SIG-M5 (cell line): ENCODE results near the gene TIMM10B.

Experiments
- DNase-seq: peaks from one replicate; lab custom pipeline; 2025; lab: John Stamatoyannopoulos, UW

Gene TIMM10B

GRCh38 chr11:6472934-6473333, 8.4 kb upstream of the TIMM10B start:
- no peak for DNase-seq

- no peak for DNase-seq
Measured at GRCh38 chr11:6473451-6474412, 7.6 kb upstream of the TIMM10B start, which contains the start of gene TRIM3. Gene TRIM3, minus strand, starts transcription at chr11:6473941. Its CDS starts 8,246 bp downstream, at chr11:6465695.

- no peak for DNase-seq
Measured at GRCh38 chr11:6474413-6474792, 6.9 kb upstream of the TIMM10B start.

GRCh38 chr11:6474806-6475500, 6.3 kb upstream of the TIMM10B start:
- DNase-seq = no peak

GRCh38 chr11:6475936-6476335, 5.4 kb upstream of the TIMM10B start:
- DNase-seq = no peak

GRCh38 chr11:6476571-6476970, 4.7 kb upstream of the TIMM10B start:
- no peak for DNase-seq

GRCh38 chr11:6480299-6480914, 894 bp upstream of the TIMM10B start:
- no peak for DNase-seq

GRCh38 chr11:6481924-6482275, 599 bp downstream of the TIMM10B start:
- no peak for DNase-seq

GRCh38 chr11:6482441-6482840, 1.1 kb downstream of the TIMM10B start:
- DNase-seq = no peak

GRCh38 chr11:6483015-6483414, 1.7 kb downstream of the TIMM10B start:
- DNase-seq = no peak

GRCh38 chr11:6485661-6486060, 4.4 kb downstream of the TIMM10B start:
- no peak for DNase-seq

GRCh38 chr11:6486256-6486655, 5.0 kb downstream of the TIMM10B start:
- no peak for DNase-seq

- no peak for DNase-seq
Measured at GRCh38 chr11:6486938-6487337, 5.6 kb downstream of the TIMM10B start.

GRCh38 chr11:6488342-6488741, 7.0 kb downstream of the TIMM10B start:
- no peak for DNase-seq

- DNase-seq = no peak
Measured at GRCh38 chr11:6488821-6489220, 7.5 kb downstream of the TIMM10B start.

GRCh38 chr11:6489306-6489705, 8.0 kb downstream of the TIMM10B start:
- no peak for DNase-seq

- no peak for DNase-seq
Measured at GRCh38 chr11:6497069-6497839, 16.0 kb downstream of the TIMM10B start, which contains the start of gene DNHD1. Gene DNHD1, plus strand, starts transcription at chr11:6497280. Its CDS starts 936 bp downstream, at chr11:6498216.

GRCh38 chr11:6498121-6498520, 16.8 kb downstream of the TIMM10B start:
- no peak for DNase-seq

GRCh38 chr11:6498544-6498943, 17.2 kb downstream of the TIMM10B start:
- no peak for DNase-seq

- DNase-seq = no peak
Measured at GRCh38 chr11:6502382-6502781, 21.1 kb downstream of the TIMM10B start.

GRCh38 chr11:6504166-6504565, 22.9 kb downstream of the TIMM10B start:
- no peak for DNase-seq
